GM19193 (cell line): Measurements from ENCODE around the gene P2RY6.

ENCODE experiments used
- POLR2A ChIP-seq: IDR thresholded peaks from 4 replicates; pipeline ENCODE4 v1.6.1; 2011; ENCODE audit not compliant: insufficient read depth, insufficient read length; ENCODE audit errors: extremely low read depth

P2RY6 gene

DNA sequence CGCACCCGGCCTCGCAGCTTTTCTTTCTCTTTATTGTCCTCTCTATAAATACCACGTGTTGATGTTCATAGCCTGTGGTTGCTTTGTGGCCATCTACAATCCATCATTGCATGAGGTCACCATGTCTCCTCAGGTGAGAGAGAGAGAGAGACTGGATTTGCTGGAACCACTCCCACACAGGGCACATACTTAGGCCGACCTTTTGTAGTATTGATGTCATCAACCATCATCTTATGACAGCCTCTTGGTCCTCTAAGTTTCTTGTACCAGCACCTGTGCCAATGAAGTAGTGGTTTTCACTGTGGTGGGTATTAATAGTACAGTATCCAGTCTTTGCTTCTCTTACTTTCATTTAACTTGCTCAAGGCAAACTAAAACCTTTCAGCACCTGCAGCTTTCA is 22.8 kb upstream of the P2RY6 start:
- no peak for TF ChIP-seq POLR2A

DNA sequence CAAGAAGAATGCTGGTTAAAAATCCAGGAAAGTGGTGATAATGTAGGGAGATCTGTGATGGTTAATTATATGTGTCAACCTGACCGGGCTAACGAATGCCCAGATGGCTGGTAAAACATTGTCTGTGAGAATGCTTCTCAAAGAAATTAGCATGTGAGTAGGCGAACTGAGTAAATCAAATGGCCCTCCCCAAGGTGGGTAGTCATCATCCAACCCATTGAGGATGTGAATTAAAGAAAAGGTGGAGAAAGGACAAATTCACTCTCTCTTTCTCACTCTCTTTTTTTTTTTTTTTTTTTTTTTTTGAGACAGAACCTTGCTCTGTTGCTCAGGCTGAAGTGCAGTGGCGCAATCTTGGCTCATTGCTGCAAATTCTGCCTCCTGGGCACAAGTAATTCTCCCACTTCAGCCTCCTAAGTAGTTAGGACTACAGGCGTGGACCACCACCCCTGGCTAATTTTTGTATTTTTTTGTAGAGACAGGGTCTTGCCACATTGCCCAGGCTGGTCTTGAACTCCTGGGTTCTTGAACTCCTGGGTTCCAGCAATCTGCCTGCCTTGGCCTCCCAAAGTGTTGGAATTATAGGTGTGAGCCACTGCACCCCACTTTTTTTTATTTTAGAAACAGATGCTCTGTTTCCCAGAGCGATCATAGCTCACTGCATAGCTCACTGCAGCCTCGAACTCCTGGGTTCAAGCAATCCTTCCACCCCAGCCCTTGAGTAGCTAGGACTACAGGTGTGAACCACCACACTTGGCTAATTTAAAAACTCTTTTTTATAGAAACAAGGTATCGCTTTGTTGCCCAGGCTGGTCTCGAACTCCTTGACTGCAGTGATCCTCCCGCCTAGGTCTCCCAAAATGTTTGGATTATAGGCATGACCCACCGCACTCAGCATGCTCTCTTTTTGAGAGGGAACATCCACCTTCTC is 22.0 kb upstream of the P2RY6 start:
- no peak for TF ChIP-seq POLR2A

GRCh38 chr11:73252577-73253191 is 19.5 kb upstream of the P2RY6 start:
- TF ChIP-seq POLR2A: no peak

- no peak for TF ChIP-seq POLR2A
Measured at GRCh38 chr11:73257342-73258103, 14.6 kb upstream of the P2RY6 start.

GRCh38 chr11:73258104-73259035 is 13.8 kb upstream of the P2RY6 start:
- no peak for TF ChIP-seq POLR2A

- TF ChIP-seq POLR2A: no peak
Measured at GRCh38 chr11:73259406-73260126, 12.6 kb upstream of the P2RY6 start.

- no peak for TF ChIP-seq POLR2A
Measured at GRCh38 chr11:73260127-73260457, 12.0 kb upstream of the P2RY6 start.

- TF ChIP-seq POLR2A: no peak
Measured at GRCh38 chr11:73262851-73263495, 9.2 kb upstream of the P2RY6 start.

DNA sequence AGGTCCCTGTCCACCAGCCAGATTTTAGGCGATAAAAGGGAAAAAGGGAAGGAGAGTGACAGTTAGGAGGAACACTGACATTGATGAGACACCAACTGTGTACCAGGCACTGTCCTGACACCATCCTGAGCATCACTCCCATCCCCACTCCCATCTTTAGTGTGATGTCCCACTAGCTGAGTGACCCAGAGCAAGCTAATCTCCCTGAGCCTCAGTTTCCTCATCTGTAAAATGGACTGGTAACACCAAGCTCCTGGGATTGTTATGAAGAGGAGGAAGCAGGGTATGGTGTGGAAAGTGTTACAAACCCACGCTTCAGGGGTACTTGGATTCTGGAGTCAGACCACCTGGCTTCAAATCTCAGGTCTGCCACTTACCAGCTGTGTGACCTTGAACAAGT is 8.5 kb upstream of the P2RY6 start:
- TF ChIP-seq POLR2A: no peak

DNA sequence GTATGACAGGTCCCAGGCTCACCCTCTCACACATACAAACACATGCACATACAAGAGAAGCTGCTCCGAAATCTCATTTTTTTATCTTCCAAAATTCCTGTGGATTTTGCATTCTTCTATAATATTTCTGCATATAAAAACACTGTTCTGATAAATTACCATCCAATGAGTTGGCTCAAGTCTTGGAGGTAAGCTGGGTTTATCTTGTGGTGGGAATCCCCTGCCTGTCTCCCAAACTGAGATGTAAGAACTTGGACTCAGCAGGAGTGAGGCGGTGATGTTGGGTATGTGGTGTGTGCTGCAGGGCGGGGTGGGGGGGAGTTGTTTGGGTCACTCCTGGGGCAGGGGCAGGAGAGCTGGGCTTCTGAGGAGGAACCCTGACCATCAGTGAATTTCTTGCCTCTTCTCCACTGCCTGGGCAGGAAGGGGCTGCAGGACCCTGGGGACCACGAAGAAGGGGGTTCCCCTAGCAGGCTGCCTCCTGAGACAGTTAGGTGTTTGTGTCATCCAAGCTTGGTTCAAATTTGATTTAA is 6.8 kb upstream of the P2RY6 start:
- TF ChIP-seq POLR2A: no peak

DNA sequence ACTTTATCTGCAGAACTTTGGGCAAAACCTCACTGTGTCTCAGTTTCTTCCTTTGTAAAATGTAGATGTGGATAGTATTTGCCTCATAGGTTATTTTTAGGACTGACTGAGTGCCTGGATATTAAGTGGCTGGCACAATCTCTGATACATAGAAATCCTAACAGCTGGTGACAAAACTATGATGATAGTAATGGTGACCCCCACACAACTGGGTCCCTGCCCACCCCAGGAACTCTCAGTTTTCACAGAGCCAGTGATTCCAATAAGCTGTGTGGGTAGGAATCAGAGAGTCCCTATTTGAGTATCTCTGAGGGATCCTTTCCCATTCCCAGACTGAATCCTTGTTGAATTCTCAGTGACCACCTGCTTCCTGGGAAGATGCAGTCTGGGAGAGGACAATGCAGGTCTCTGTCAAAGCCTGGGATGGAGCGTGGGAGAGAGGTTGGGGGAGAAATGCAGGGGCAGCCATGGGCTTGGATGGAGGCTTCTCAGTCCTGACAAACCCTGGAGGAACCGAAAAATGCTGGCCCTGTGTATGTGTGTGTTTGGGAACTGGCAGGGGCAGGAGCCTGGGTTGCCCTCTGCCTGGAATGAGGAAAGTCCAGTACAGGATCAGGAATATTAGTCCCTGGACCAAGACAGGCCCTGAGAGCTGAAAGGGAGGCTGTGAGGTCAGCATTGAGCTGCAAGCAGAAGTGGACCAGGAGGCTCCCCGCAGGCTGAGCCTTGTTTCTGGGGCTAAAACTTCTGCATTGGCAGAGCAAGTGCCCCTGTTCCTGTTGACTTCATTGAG is 6.1 kb upstream of the P2RY6 start:
- no peak for TF ChIP-seq POLR2A

- no peak for TF ChIP-seq POLR2A
Measured at GRCh38 chr11:73266646-73267020, 5.5 kb upstream of the P2RY6 start.
